ENCODE data around the gene ASAH2.

- TF ChIP-seq CTBP1 (IDR thresholded peaks at IDR 0.05; ENCODE audit: borderline replicate concordance) (no peak), TARDBP (IDR thresholded peaks at IDR 0.05) (no peak), FOXM1 (IDR thresholded peaks at IDR 0.05; ENCODE audit: borderline replicate concordance) (no peak), BHLHE40 (IDR thresholded peaks at IDR 0.05; ENCODE audit: borderline replicate concordance) (no peak), HDGF (IDR thresholded peaks at IDR 0.05; ENCODE audit: borderline replicate concordance) (no peak), SUZ12 (IDR thresholded peaks at IDR 0.05) (no peak), SP1 (IDR thresholded peaks at IDR 0.05) (no peak), ELF4 (IDR thresholded peaks at IDR 0.05) (no peak)
Measured at GRCh38 chr10:50295367-50295766, 44.1 kb upstream of the ASAH2 start.
